ENCODE measurements around the gene BCL11B. TPM values are rescaled to one million over a fixed set of nuclear protein-coding genes. Genes with fewer than 3 reads are reported as not detected.

The BCL11B gene
- total and polyA plus RNA-seq, 2 donors from 2014 or later, result 0.13 to 3.3 TPM

DNA sequence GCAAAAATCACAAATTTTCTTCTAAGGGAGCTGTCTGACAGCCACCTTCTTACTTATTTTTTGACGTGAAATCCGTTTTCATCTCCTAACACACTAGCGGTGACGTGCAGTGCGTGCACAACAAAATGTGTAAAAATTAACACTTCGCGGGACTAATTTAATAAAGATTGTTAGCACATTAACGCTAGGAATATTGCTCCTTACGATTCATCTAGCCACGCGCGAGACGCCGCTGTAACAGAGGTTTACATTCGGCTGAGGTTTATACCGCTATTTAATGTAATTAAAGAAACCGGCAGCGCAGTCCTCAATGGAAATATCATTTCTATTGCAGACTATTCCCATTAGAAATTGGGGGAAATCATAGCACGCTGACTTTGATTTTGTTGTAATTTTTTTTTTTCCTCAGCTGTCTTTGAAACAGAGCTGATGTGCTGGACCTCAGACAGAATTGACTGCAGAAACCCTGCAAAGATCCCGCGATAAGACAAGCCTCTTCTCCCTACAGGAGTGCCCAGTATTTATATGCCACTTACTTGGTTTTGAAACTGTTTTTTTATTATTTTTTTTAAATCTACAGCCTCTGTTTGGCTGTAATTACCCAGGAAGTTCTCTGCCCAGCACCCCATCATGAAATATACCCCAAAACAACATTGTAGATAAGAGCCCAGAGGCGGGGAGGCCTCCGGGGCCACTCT, 31.2 kb downstream of the BCL11B start:
- no peak overlapping the region for H3K4me3 ChIP-seq (ENCODE audit: low read length in 3 of 3)
- TF ChIP-seq, protein P1, sequence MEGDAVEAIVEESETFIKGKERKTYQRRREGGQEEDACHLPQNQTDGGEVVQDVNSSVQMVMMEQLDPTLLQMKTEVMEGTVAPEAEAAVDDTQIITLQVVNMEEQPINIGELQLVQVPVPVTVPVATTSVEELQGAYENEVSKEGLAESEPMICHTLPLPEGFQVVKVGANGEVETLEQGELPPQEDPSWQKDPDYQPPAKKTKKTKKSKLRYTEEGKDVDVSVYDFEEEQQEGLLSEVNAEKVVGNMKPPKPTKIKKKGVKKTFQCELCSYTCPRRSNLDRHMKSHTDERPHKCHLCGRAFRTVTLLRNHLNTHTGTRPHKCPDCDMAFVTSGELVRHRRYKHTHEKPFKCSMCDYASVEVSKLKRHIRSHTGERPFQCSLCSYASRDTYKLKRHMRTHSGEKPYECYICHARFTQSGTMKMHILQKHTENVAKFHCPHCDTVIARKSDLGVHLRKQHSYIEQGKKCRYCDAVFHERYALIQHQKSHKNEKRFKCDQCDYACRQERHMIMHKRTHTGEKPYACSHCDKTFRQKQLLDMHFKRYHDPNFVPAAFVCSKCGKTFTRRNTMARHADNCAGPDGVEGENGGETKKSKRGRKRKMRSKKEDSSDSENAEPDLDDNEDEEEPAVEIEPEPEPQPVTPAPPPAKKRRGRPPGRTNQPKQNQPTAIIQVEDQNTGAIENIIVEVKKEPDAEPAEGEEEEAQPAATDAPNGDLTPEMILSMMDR (IDR thresholded peaks at IDR 0.05; ENCODE audit: borderline replicate concordance, extremely low read depth, insufficient read depth), result no peak
- H3K27ac ChIP-seq (ENCODE audit: low read depth in 2 of 2, low read length in 2 of 2), result no peak overlapping the region
- no peaks in the 10 kb centered on the region for H3K9me3 ChIP-seq (ENCODE audit: control insufficient read depth in 2 of 3, insufficient read depth in 1 of 3, low read length in 3 of 3)
- FAIRE-seq (no peak), DNase-seq (no peak)
- intact Hi-C loops (cut with DNase I), result no loop called here
- no peak overlapping the region for H3K9ac ChIP-seq (ENCODE audit: low read length in 3 of 3)
- no peaks in the 10 kb centered on the region for H3K4me1 ChIP-seq (ENCODE audit: control insufficient read depth in 2 of 3, insufficient read depth in 2 of 3, low read depth in 1 of 3, low read length in 3 of 3)
- no peaks in the 10 kb centered on the region for H3K36me3 ChIP-seq (ENCODE audit: control insufficient read depth in 2 of 3, insufficient read depth in 3 of 3, low read length in 3 of 3)
- no peaks in the 10 kb centered on the region for H3K27me3 ChIP-seq (ENCODE audit: control insufficient read depth, insufficient read depth, low read length)

- Histone ChIP-seq H3K4me3 (ENCODE audit: low read length in 3 of 3) (no peak overlapping the region), H3K9me3 (ENCODE audit: control insufficient read depth in 2 of 3, insufficient read depth in 1 of 3, low read length in 3 of 3) (peaks cover 0 to 6% (median 0%) of the 10 kb centered on the region in 3 donors), H3K9ac (ENCODE audit: low read length in 3 of 3) (no peak overlapping the region), H3K4me1 (ENCODE audit: control insufficient read depth in 2 of 3, insufficient read depth in 2 of 3, low read depth in 1 of 3, low read length in 3 of 3) (no peaks in the 10 kb centered on the region), H3K27me3 (ENCODE audit: control insufficient read depth, insufficient read depth, low read length) (no peaks in the 10 kb centered on the region), H3K36me3 (ENCODE audit: control insufficient read depth in 2 of 3, insufficient read depth in 3 of 3, low read length in 3 of 3) (no peaks in the 10 kb centered on the region), H3K27ac (ENCODE audit: low read depth in 2 of 2, low read length in 2 of 2) (no peak overlapping the region)
- TF ChIP-seq, protein P1 (IDR thresholded peaks at IDR 0.05; ENCODE audit: borderline replicate concordance, extremely low read depth, insufficient read depth), result no peak
- no peak for FAIRE-seq
- DNase-seq, result no peak
- intact Hi-C loops (cut with DNase I), result no loop called here
These were observed 32.3 kb downstream of the BCL11B start for GRCh38 chr14:99239661-99240092.

DNA sequence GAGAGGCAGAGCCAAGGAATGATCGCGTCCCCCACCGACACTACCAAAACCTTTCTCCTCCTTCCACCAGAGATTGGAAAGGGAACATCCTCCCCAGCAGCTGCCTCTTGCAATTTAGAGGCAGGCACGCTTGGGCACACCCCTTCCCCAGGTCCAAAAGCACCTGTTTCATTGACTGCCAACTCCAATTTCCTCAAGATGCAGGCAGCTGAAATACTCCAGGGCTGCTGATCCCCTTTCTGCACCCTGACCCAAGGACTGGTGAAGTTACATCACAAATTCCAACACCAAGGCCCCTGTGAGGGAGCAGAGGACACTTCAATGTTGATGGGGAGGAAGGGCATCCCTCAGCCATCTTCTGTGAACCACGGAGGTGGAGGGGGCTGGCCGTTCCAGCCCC, 33.8 kb downstream of the BCL11B start:
- TF ChIP-seq, protein P1 (IDR thresholded peaks at IDR 0.05; ENCODE audit: borderline replicate concordance, extremely low read depth, insufficient read depth), result no peak
- no peaks in the 10 kb centered on the region for H3K27me3 ChIP-seq (ENCODE audit: control insufficient read depth, insufficient read depth, low read length)
- FAIRE-seq, result no peak

More for the DNA sequence above, 33.8 kb downstream of the BCL11B start:
- Histone ChIP-seq H3K4me3 (ENCODE audit: low read length in 3 of 3) (no peak overlapping the region), H3K9me3 (ENCODE audit: control insufficient read depth in 2 of 3, insufficient read depth in 1 of 3, low read length in 3 of 3) (peaks cover 0 to 6% (median 0%) of the 10 kb centered on the region in 3 donors), H3K27ac (ENCODE audit: low read depth in 2 of 2, low read length in 2 of 2) (no peak overlapping the region), H3K36me3 (ENCODE audit: control insufficient read depth in 2 of 3, insufficient read depth in 3 of 3, low read length in 3 of 3) (no peaks in the 10 kb centered on the region), H3K9ac (ENCODE audit: low read length in 3 of 3) (no peak overlapping the region), H3K4me1 (ENCODE audit: control insufficient read depth in 2 of 3, insufficient read depth in 2 of 3, low read depth in 1 of 3, low read length in 3 of 3) (no peaks in the 10 kb centered on the region)
- intact Hi-C loops (cut with DNase I), result no loop called here
- no peak for DNase-seq
